Loucy (cell line): Measurements from ENCODE around the gene COX20.
A peak's percentile ranks its signal among the peaks of the same experiment; 100 is the strongest.

ENCODE experiments used
- H2AFZ ChIP-seq: fragments of 200-600 bp; sonication (generic); 2 replicates; pipeline ENCODE4 v1.6.0; 2016; ENCODE audit warnings: antibody characterized with exemption, mild to moderate bottlenecking, low read length, moderate library complexity
- H3F3A ChIP-seq: fragments of 200-600 bp; 2 replicates; pipeline ENCODE4 v1.6.0; 2016; ENCODE audit warnings: antibody characterized with exemption, low read depth, mild to moderate bottlenecking
- H3K27me3 ChIP-seq: fragments of 200-600 bp; sonication (generic); 2 replicates; pipeline ENCODE4 v1.6.1; 2014; ENCODE audit warnings: low read length, mild to moderate bottlenecking; ENCODE audit not compliant: insufficient read depth, poor library complexity, severe bottlenecking
- H3K36me3 ChIP-seq: fragments of 200-600 bp; sonication (generic); 2 replicates; pipeline ENCODE4 v1.6.1; 2016; ENCODE audit warnings: low read length; ENCODE audit not compliant: insufficient read depth
- H3K4me1 ChIP-seq: fragments of 200-600 bp; sonication (generic); 2 replicates; pipeline ENCODE4 v1.5.1; 2014; ENCODE audit warnings: low read length, mild to moderate bottlenecking; ENCODE audit not compliant: insufficient read depth, poor library complexity, severe bottlenecking
- H3K4me2 ChIP-seq: fragments of 200-600 bp; sonication (generic); 2 replicates; pipeline ENCODE4 v1.6.0; 2014; ENCODE audit warnings: antibody characterized with exemption, low read length, low read depth, mild to moderate bottlenecking; ENCODE audit not compliant: poor library complexity, severe bottlenecking
- H3K4me3 ChIP-seq: fragments of 200-600 bp; sonication (generic); 2 replicates; pipeline ENCODE4 v1.5.1; 2014; ENCODE audit warnings: low read length, mild to moderate bottlenecking, mixed read lengths; ENCODE audit not compliant: poor library complexity, severe bottlenecking
- H3K79me2 ChIP-seq: fragments of 200-600 bp; sonication (generic); 2 replicates; pipeline ENCODE4 v1.6.1; 2014; ENCODE audit warnings: low read length; ENCODE audit not compliant: insufficient read depth
- H3K9ac ChIP-seq: fragments of 200-600 bp; sonication (generic); 2 replicates; pipeline ENCODE4 v1.6.0; 2014; ENCODE audit warnings: mild to moderate bottlenecking, low read depth, low read length, moderate library complexity; ENCODE audit not compliant: poor library complexity, severe bottlenecking
- H3K9me2 ChIP-seq: fragments of 200-600 bp; sonication (generic); replicated peaks from 2 replicates; pipeline ENCODE4 v1.6.1; 2016; ENCODE audit warnings: low read depth, low read length, mixed read lengths
- H3K9me3 ChIP-seq: fragments of 200-600 bp; sonication (generic); 2 replicates; pipeline ENCODE4 v1.6.1; 2014; ENCODE audit warnings: mild to moderate bottlenecking, antibody characterized with exemption, low read length, low read depth; ENCODE audit not compliant: insufficient read depth
- H4K20me1 ChIP-seq: fragments of 200-600 bp; sonication (generic); 2 replicates; pipeline ENCODE4 v1.6.0; 2014; ENCODE audit warnings: antibody characterized with exemption, low read length, mild to moderate bottlenecking; ENCODE audit not compliant: insufficient read depth, poor library complexity, severe bottlenecking
- CTCF ChIP-seq: fragments of 200-600 bp; sonication (generic); conservative IDR thresholded peaks from 2 replicates; pipeline ENCODE4 v1.5.1; 2014; ENCODE audit warnings: mild to moderate bottlenecking, antibody characterized with exemption, low read length
- EZH2phosphoT487 ChIP-seq: fragments of 200-600 bp; IDR thresholded peaks from 2 replicates; pipeline ENCODE4 v1.6.1; 2018; ENCODE audit warnings: antibody characterized with exemption, mild to moderate bottlenecking, moderate library complexity, borderline replicate concordance

COX20 gene

GRCh38 chr1:244840219-244840794 lies 4.8 kb downstream of the COX20 start:
- peaks cover 4% of the 10 kb centered on the region; the same call in 1 of the 2 replicates for H3F3A ChIP-seq
- H3K4me3 ChIP-seq: peak overlapping the region; percentile 98
- H3K79me2 ChIP-seq: peaks cover 78% of the 10 kb centered on the region
- peak overlapping the region; percentile 91 for H3K4me2 ChIP-seq
- TF ChIP-seq CTCF (no peak), EZH2phosphoT487 (no peak)
- H3K9ac ChIP-seq: no peak overlapping the region
- H3K27me3 ChIP-seq: no peaks in the 10 kb centered on the region
- H3K36me3 ChIP-seq: peaks cover 46% of the 10 kb centered on the region
- H2AFZ ChIP-seq: no peak overlapping the region
- peaks cover 64% of the 10 kb centered on the region for H3K4me1 ChIP-seq
- H3K9me2 ChIP-seq: no peaks in the 10 kb centered on the region
- peaks cover 65% of the 10 kb centered on the region for H4K20me1 ChIP-seq
- no peaks in the 10 kb centered on the region for H3K9me3 ChIP-seq

GRCh38 chr1:244841273-244841927 lies 5.9 kb downstream of the COX20 start:
- Histone ChIP-seq H2AFZ (no peak overlapping the region), H3K9ac (no peak overlapping the region), H3K4me3 (no peak overlapping the region), H3K79me2 (peaks cover 69% of the 10 kb centered on the region), H3F3A (peaks cover 4% of the 10 kb centered on the region; the same call in 1 of the 2 replicates), H3K4me2 (peak overlapping the region; percentile 91), H4K20me1 (peaks cover 62% of the 10 kb centered on the region), H3K4me1 (peaks cover 60% of the 10 kb centered on the region), H3K9me2 (no peaks in the 10 kb centered on the region), H3K9me3 (no peaks in the 10 kb centered on the region), H3K27me3 (no peaks in the 10 kb centered on the region), H3K36me3 (peaks cover 56% of the 10 kb centered on the region)
- TF ChIP-seq EZH2phosphoT487 (no peak), CTCF (no peak)

GRCh38 chr1:244843148-244843978 lies 7.9 kb downstream of the COX20 start:
- Histone ChIP-seq H3K4me3 (no peak overlapping the region), H2AFZ (no peak overlapping the region), H3K9ac (no peak overlapping the region), H3K79me2 (peaks cover 50% of the 10 kb centered on the region), H3K4me2 (no peak overlapping the region), H3K36me3 (peaks cover 76% of the 10 kb centered on the region), H3K4me1 (peaks cover 41% of the 10 kb centered on the region), H3K9me3 (no peaks in the 10 kb centered on the region), H3K27me3 (no peaks in the 10 kb centered on the region), H3F3A (peaks cover 4% of the 10 kb centered on the region; the same call in 1 of the 2 replicates), H3K9me2 (no peaks in the 10 kb centered on the region), H4K20me1 (peaks cover 48% of the 10 kb centered on the region)
- TF ChIP-seq CTCF (no peak), EZH2phosphoT487 (no peak)
